GM19455 (cell line): ENCODE data around the gene KMT2C.
"Not testable (repeated sequence)": the region's sequence is repeated elsewhere in the genome, so short reads cannot be mapped to it uniquely, and the experiment has no call there.

Experiments used
- ATAC-seq: cut with Tn5 transposase; IDR thresholded peaks from one replicate; pipeline ENCODE4 v1.9.1; 2021; ENCODE audit not compliant: unreplicated experiment

Gene KMT2C

GRCh38 chr7:152406030-152406429 is 29.8 kb downstream of the KMT2C start:
- not testable (repeated sequence) for ATAC-seq

DNA sequence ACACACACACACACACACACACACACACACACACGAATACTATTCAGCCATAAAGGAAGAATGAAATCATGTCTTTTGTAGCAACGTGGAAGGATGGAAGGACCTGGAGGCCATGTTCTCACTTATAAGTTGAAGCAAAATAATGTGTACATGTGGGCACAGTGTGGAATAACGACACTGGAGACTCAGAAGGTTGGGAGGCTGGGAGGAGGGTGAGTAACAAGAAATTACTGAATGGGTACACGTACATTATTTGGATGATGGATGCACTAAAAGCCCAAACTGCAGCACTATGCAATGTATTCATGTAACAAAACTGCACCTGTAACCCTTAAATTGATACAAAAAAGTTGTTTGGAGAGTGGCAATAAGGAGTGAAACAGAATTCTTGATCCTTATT is 32.1 kb downstream of the KMT2C start:
- ATAC-seq: no peak

GRCh38 chr7:152402384-152403250 is 33.2 kb downstream of the KMT2C start:
- ATAC-seq: no peak

GRCh38 chr7:152399344-152399743 is 36.5 kb downstream of the KMT2C start:
- no peak for ATAC-seq

GRCh38 chr7:152395112-152395511 is 40.7 kb downstream of the KMT2C start:
- no peak for ATAC-seq

DNA sequence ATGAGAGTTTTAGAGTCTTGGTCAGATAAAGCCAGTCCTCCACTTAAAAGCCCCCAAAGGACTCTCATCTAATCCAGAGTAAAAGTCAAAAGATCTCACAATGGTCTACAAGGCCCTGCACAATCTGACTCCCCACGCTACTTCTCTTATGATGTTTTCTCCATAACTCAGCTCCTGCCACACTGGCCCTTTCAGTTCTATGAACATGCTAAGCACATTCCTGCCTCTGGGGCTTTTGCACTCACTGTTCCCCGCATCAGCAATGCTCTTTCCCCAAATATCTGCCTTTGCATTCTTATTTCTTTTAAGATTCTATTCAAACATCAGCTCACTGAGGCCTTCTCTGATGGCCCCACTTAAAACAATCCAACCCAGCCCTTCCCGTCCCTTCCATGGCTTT is 41.6 kb downstream of the KMT2C start:
- ATAC-seq: not testable (repeated sequence)

- no peak for ATAC-seq
These were observed 43.5 kb downstream of the KMT2C start for GRCh38 chr7:152392254-152392653.

- not testable (repeated sequence) for ATAC-seq
These were observed 49.6 kb downstream of the KMT2C start for GRCh38 chr7:152386136-152386764.

GRCh38 chr7:152384235-152385200 is 51.3 kb downstream of the KMT2C start:
- not testable (repeated sequence) for ATAC-seq

- ATAC-seq: no peak
These were observed 52.2 kb downstream of the KMT2C start for GRCh38 chr7:152383341-152384234.

DNA sequence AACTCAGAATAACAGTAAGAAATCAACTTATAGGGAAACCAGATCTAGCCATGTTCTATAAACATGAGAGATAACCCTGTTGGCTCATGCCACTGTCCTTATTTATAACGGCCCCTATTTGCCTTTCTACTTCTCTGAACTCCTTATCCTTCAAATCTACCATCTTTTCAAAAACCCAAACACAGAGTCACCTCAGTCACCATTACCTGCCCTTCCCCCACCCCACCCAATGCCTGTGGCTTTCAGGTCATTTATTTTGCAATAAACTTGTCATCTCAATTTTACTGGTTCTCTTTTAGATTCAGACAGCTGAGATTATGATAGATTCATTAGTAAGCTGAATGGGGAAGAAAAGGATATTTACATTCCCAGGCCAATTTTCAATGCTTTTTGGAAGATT is 53.6 kb downstream of the KMT2C start:
- ATAC-seq: no peak

DNA sequence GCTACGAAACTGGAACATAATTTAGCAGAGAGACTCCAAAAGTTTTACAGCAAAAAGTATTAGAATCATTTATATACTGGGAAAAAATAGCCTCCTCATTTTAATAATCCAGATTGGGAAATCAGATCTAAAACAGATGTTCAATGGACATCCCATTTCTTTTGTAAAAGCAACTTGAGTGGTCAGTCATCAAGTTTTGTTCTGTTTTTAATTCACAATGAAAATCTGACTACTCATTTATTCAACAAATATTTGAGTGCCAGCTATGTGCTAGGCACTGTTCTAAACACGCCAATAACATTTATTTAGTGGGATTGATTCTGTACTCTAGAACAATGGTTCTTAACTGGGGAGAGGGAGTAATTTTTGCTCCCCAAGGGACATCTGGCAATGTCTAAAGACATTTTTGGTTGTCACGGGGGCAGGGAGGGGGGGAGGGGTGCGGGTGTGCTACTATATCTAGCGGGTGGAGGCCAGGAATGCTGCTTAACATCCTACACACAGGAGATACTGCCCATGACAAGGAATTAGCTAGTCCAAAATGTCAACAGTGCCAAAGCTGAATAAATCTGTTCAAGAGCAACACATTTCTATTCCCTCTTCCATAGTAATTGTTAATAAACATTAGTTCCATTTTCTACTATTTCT is 54.7 kb downstream of the KMT2C start:
- ATAC-seq: not testable (repeated sequence)

- not testable (repeated sequence) for ATAC-seq
These were observed 57.3 kb downstream of the KMT2C start for GRCh38 chr7:152378497-152378896.

- not testable (repeated sequence) for ATAC-seq
These were observed 58.9 kb downstream of the KMT2C start for GRCh38 chr7:152376716-152377484.

- ATAC-seq: no peak
These were observed 65.5 kb downstream of the KMT2C start for GRCh38 chr7:152370297-152370696.

- ATAC-seq: no peak
These were observed 66.3 kb downstream of the KMT2C start for GRCh38 chr7:152369518-152369917.

- no peak for ATAC-seq
These were observed 68.6 kb downstream of the KMT2C start for GRCh38 chr7:152367170-152367569.

- ATAC-seq: no peak
These were observed 69.1 kb downstream of the KMT2C start for GRCh38 chr7:152366662-152367061.
